Astrocyte (in vitro differentiated cells and primary cell): ENCODE measurements around the gene FBXO44.

Experiments
- EZH2 ChIP-seq: IDR thresholded peaks from 2 replicates; pipeline ENCODE4 v1.6.1; 2012; ENCODE audit warnings: mild to moderate bottlenecking, low read length, inconsistent platforms; ENCODE audit not compliant: insufficient read depth
- TF ChIP-seq, protein P1 (sequence below): IDR thresholded peaks from 2 replicates; pipeline ENCODE4 v1.5.1; 2011; ENCODE audit warnings: low read depth, mild to moderate bottlenecking, inconsistent platforms, low read length, moderate library complexity; ENCODE audit not compliant: insufficient read depth

DNA sequence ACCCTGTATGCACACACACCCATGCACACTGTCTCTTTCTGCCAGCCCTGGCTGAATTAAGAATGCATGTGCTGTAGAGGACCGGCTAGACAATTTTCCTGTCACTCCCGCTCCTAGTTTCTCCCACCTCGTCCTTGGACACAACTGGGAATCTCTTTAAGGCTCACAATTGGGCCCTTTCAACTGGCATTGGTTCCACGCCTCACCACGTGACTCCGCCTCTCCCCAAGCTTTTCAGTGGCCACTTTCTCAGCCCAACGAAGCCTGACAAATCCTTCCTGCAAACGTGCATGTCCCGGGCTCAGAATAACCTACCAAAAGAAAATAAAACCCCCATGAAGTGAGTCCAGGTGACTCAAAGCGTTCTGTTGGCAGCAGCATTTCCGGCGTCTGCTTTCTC is 34.3 kb upstream of the FBXO44 start:
- TF ChIP-seq EZH2 = no peak
- TF ChIP-seq, protein P1, sequence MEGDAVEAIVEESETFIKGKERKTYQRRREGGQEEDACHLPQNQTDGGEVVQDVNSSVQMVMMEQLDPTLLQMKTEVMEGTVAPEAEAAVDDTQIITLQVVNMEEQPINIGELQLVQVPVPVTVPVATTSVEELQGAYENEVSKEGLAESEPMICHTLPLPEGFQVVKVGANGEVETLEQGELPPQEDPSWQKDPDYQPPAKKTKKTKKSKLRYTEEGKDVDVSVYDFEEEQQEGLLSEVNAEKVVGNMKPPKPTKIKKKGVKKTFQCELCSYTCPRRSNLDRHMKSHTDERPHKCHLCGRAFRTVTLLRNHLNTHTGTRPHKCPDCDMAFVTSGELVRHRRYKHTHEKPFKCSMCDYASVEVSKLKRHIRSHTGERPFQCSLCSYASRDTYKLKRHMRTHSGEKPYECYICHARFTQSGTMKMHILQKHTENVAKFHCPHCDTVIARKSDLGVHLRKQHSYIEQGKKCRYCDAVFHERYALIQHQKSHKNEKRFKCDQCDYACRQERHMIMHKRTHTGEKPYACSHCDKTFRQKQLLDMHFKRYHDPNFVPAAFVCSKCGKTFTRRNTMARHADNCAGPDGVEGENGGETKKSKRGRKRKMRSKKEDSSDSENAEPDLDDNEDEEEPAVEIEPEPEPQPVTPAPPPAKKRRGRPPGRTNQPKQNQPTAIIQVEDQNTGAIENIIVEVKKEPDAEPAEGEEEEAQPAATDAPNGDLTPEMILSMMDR = no peak
